Peyer's patch (tissue), 4 donors: ENCODE results near the gene ARMC3.

Experiments used
- POLR2A ChIP-seq, 2 donors: fragments of 450-650 bp; IDR thresholded peaks; one replicate each; pipeline ENCODE4 v1.5.1; 2017; ENCODE audit warnings: antibody characterized with exemption in 2 of 2, mild to moderate bottlenecking in 2 of 2, moderate library complexity in 2 of 2
- TF ChIP-seq, protein P1 (sequence below), 6 experiments: fragments of 450-650 bp in 4 of 6; fragments of 200-600 bp in 2 of 6; sonication (generic) in 1 of 6; IDR thresholded peaks; one replicate each; pipeline ENCODE4 v1.5.1; 2017 to 2019; ENCODE audit warnings: antibody characterized with exemption in 6 of 6, mild to moderate bottlenecking in 3 of 6, moderate library complexity in 1 of 6

DNA sequence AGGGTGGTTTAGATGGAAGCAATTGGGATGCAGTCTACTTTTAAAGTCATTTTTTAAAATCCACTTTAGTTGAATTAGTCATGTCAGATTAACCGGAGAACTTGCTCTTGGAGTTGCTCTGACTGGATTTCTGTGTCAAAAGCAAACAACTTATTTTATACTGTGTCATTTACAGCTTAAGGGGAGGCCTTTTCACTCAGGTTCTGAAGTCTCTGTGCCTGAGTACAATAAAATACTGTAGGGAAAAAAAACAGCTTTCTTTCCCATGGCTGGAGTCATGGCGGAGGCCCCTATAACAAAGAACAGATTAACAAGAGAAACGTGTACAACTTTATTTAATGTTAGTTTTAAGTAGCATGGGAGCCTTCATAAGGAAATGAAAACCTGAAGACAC lies 128.3 kb downstream of the ARMC3 start:
- TF ChIP-seq, protein P1, sequence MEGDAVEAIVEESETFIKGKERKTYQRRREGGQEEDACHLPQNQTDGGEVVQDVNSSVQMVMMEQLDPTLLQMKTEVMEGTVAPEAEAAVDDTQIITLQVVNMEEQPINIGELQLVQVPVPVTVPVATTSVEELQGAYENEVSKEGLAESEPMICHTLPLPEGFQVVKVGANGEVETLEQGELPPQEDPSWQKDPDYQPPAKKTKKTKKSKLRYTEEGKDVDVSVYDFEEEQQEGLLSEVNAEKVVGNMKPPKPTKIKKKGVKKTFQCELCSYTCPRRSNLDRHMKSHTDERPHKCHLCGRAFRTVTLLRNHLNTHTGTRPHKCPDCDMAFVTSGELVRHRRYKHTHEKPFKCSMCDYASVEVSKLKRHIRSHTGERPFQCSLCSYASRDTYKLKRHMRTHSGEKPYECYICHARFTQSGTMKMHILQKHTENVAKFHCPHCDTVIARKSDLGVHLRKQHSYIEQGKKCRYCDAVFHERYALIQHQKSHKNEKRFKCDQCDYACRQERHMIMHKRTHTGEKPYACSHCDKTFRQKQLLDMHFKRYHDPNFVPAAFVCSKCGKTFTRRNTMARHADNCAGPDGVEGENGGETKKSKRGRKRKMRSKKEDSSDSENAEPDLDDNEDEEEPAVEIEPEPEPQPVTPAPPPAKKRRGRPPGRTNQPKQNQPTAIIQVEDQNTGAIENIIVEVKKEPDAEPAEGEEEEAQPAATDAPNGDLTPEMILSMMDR (IDR thresholded peaks at IDR 0.05), result no peak
- no peak for TF ChIP-seq POLR2A (IDR thresholded peaks at IDR 0.05)
